HepG2 (cell line): ENCODE results near the gene WNT7B. TPM values are rescaled to one million over a fixed set of nuclear protein-coding genes. Genes with fewer than 3 reads are reported as not detected.

Experiments used
- ATAC-seq: fragments of 200-7000 bp; cut with Tn5 transposase; 3 replicates; pipeline ENCODE4 v1.9.1; 2020; ENCODE audit warnings: mild to moderate bottlenecking, moderate library complexity
- BruUV-seq: library from RNA; stranded (reverse); fragments of 400-500 nt; replicated peaks from 2 replicates; lab custom pipeline; 2021; lab: Mats Ljungman, UMichigan
- CTCF ChIA-PET: fragments of 300-600 bp; formaldehyde crosslinking; extraction: SDS; loops from one replicate; lab custom pipeline; 2021; ENCODE audit warnings: low total read pairs, inconsistent platforms, low intra/inter-chr PET ratio; lab: Yijun Ruan, JAX
- POLR2A ChIA-PET: fragments of 350-600 bp; sonication (Branson Sonifier 250); formaldehyde crosslinking; loops from one replicate; lab custom pipeline; 2020; ENCODE audit warnings: antibody characterized with exemption, inconsistent platforms; lab: Yijun Ruan, JAX
- DNase-seq: peaks from one replicate; pipeline ENCODE4 v3.0.0-alpha.2; 2015; ENCODE audit warnings: low spot score
- FAIRE-seq: peaks from 3 replicates; lab custom pipeline; 2011; peaks lifted over from hg19 to GRCh38; lab: Jason Lieb, UNC
- H2AFZ ChIP-seq: one replicate; pipeline ENCODE4 v1.6.1; 2011; ENCODE audit warnings: low read length, inconsistent platforms
- H3K27ac ChIP-seq: fragments of 300-600 bp; 3 replicates; pipeline ENCODE4 v1.8.0; 2011; ENCODE audit warnings: mixed run types, mild to moderate bottlenecking, mixed read lengths, low read length, inconsistent platforms; ENCODE audit not compliant: insufficient read depth; ENCODE audit errors: extremely low read length
- H3K27me3 ChIP-seq, 2 experiments: fragments of 200-600 bp in 1 of 2; 2 replicates in 1 of 2; 3 replicates in 1 of 2; pipeline versions ENCODE4 v1.6.0 to v1.8.0; 2011; ENCODE audit warnings: low read length in 2 of 2, mild to moderate bottlenecking in 2 of 2, moderate library complexity in 2 of 2, inconsistent platforms in 1 of 2; ENCODE audit not compliant: insufficient read depth in 2 of 2, control insufficient read depth in 1 of 2
- H3K36me3 ChIP-seq, 2 experiments: fragments of 200-600 bp in 1 of 2; replicated peaks in 1 of 2; 2 replicates in 1 of 2; 3 replicates in 1 of 2; pipeline versions ENCODE4 v1.5.1 to v1.8.0; 2011; ENCODE audit warnings: low read length in 2 of 2, inconsistent platforms in 1 of 2; ENCODE audit not compliant: insufficient read depth in 2 of 2, control insufficient read depth in 1 of 2
- H3K4me1 ChIP-seq: 2 replicates; pipeline ENCODE4 v1.5.1; 2012; ENCODE audit warnings: low read length, inconsistent platforms; ENCODE audit not compliant: insufficient read depth
- H3K4me2 ChIP-seq: 2 replicates; pipeline ENCODE4 v1.6.0; 2011; ENCODE audit warnings: low read depth, low read length, inconsistent platforms
- H3K4me3 ChIP-seq, 3 experiments: fragments of 200-600 bp in 1 of 3; sonication (generic), shearing (Covaris generic) in 1 of 3; replicated peaks in 1 of 3; 2 replicates each; pipeline ENCODE4 v1.5.1; 2011 to 2016; ENCODE audit warnings: low read length in 3 of 3, inconsistent platforms in 2 of 3, low read depth in 2 of 3, mild to moderate bottlenecking in 2 of 3, control low read depth in 1 of 3, mixed read lengths in 1 of 3; ENCODE audit not compliant: insufficient read depth in 1 of 3
- H3K79me2 ChIP-seq: one replicate; pipeline ENCODE4 v1.6.1; 2011; ENCODE audit warnings: low read length, inconsistent platforms; ENCODE audit not compliant: insufficient read depth
- H3K9ac ChIP-seq: 2 replicates; pipeline ENCODE4 v1.6.0; 2011; ENCODE audit warnings: mild to moderate bottlenecking, low read depth, low read length, inconsistent platforms; ENCODE audit not compliant: insufficient read depth
- H3K9me3 ChIP-seq: 2 replicates; pipeline ENCODE4 v1.5.1; 2012; ENCODE audit warnings: mild to moderate bottlenecking, low read length
- H4K20me1 ChIP-seq: 2 replicates; pipeline ENCODE4 v1.6.0; 2011; ENCODE audit warnings: inconsistent platforms, mild to moderate bottlenecking, low read length, moderate library complexity; ENCODE audit not compliant: insufficient read depth
- IRX3 ChIP-seq: sonication (generic); formaldehyde crosslinking; IDR thresholded peaks from 2 replicates; pipeline ENCODE4 v1.8.1; 2023; ENCODE audit warnings: mild to moderate bottlenecking, low read depth, missing genetic modification reagents, borderline replicate concordance
- MTF2 ChIP-seq: sonication (generic); formaldehyde crosslinking; IDR thresholded peaks from 2 replicates; pipeline ENCODE4 v1.5.0; 2020; ENCODE audit warnings: missing genetic modification reagents, borderline replicate concordance
- MYC ChIP-seq: sonication (generic); formaldehyde crosslinking; IDR thresholded peaks from 2 replicates; pipeline ENCODE4 v1.9.0; 2021; ENCODE audit warnings: missing genetic modification reagents, borderline replicate concordance
- PHF8 ChIP-seq: sonication (generic); formaldehyde crosslinking; IDR thresholded peaks from 2 replicates; pipeline ENCODE4 v1.5.0; 2020; ENCODE audit warnings: missing genetic modification reagents
- TEAD2 ChIP-seq: sonication (generic); formaldehyde crosslinking; IDR thresholded peaks from 2 replicates; pipeline ENCODE4 v1.9.0; 2021; ENCODE audit warnings: missing genetic modification reagents
- ZBTB7A ChIP-seq: sonication (generic); formaldehyde crosslinking; IDR thresholded peaks from 2 replicates; pipeline ENCODE4 v1.8.0; 2022; ENCODE audit warnings: mild to moderate bottlenecking, missing genetic modification reagents
- ZMAT3 ChIP-seq: sonication (generic); formaldehyde crosslinking; conservative IDR thresholded peaks from 2 replicates; pipeline ENCODE4 v1.7.0; 2021; ENCODE audit warnings: missing genetic modification reagents
- ZNF24 ChIP-seq: fragments of 450-650 bp; IDR thresholded peaks from 2 replicates; pipeline ENCODE4 v1.6.1; 2017; ENCODE audit warnings: antibody characterized with exemption, mild to moderate bottlenecking
- ZNF768 ChIP-seq: sonication (generic); formaldehyde crosslinking; IDR thresholded peaks from 2 replicates; pipeline ENCODE4 v1.4.0; 2020; ENCODE audit warnings: missing genetic modification reagents
- ZNF891 ChIP-seq: sonication (generic); formaldehyde crosslinking; IDR thresholded peaks from 2 replicates; pipeline ENCODE4 v1.5.0; 2020; ENCODE audit warnings: mild to moderate bottlenecking, missing genetic modification reagents
- WGBS: methylation state at CpG from one replicate; pipeline ENCODE4 v1.1.6; 2017; ENCODE audit warnings: low lambda C conversion rate; 5-methylcytosine and 5-hydroxymethylcytosine counted together
- in situ Hi-C: cut with HindIII; loops from 2 replicates; pipeline ENCODE4 v1.10.0; 2017; ENCODE audit warnings: low pct_unique_long_range_greater_than_20kb; ENCODE audit not compliant: extremely low pct_ligation_motif_present
- intact Hi-C: fragments of 100-400 bp; cut with micrococcal nuclease; formaldehyde crosslinking; loops from one replicate; pipeline ENCODE4 v1.10.0; 2022; ENCODE audit not compliant: unreplicated experiment
- polyA plus RNA-seq, 8 experiments: library from polyadenylated mRNA; depleted of rRNA in 3 of 8; stranded (reverse) in 7 of 8; unstranded in 1 of 8; fragments of >200 nt; fragmentation: Illumina TruSeq in 4 of 8; extraction: Trizol in 4 of 8; gene quantifications; 2 replicates each; pipeline versions ENCODE4 v1.2.1 to v1.2.3, GENCODE V29; 2011 to 2016; ENCODE audit warnings: low read depth in 4 of 8, missing spikeins in 1 of 8, mixed read lengths in 1 of 8; ENCODE audit not compliant: insufficient read depth in 1 of 8
- total RNA-seq, 5 experiments: library from RNA; depleted of rRNA; stranded (reverse); fragments of >200 nt; fragmentation: Illumina TruSeq; extraction: Trizol; gene quantifications; 2 replicates each; pipeline ENCODE4 v1.2.3, GENCODE V29; 2016; ENCODE audit warnings: low read depth in 1 of 5
- TF ChIP-seq, protein P1 (sequence below): sonication (generic); formaldehyde crosslinking; IDR thresholded peaks from 2 replicates; pipeline ENCODE4 v1.8.0; 2022; ENCODE audit warnings: missing genetic modification reagents, mild to moderate bottlenecking, inconsistent platforms, borderline replicate concordance
- TF ChIP-seq, protein P2 (sequence below): sonication (generic); IDR thresholded peaks from 2 replicates; pipeline ENCODE4 v1.6.1; 2016; ENCODE audit warnings: low read depth, borderline replicate concordance

Gene WNT7B
- total and polyA plus RNA-seq, 2 of the 13 experiments (the other 11 are each of a cell fraction or from before 2014, with no cell fraction given) = 0.09 TPM; not detected in 1

GRCh38 chr22:46003271-46004091 lies 26.5 kb upstream of the WNT7B start:
- Histone ChIP-seq H3K27ac (no peak overlapping the region), H2AFZ (no peak overlapping the region), H3K36me3 (no peaks in the 10 kb centered on the region), H3K9me3 (no peaks in the 10 kb centered on the region), H3K9ac (no peak overlapping the region), H4K20me1 (no peaks in the 10 kb centered on the region), H3K27me3 (peaks cover 9 to 46% of the 10 kb centered on the region in 2 experiments; a peak in 3 of 5 replicates), H3K4me3 (no peak overlapping the region), H3K79me2 (no peaks in the 10 kb centered on the region), H3K4me2 (no peak overlapping the region), H3K4me1 (peaks cover 13% of the 10 kb centered on the region)
- CTCF ChIA-PET = no interaction called here
- 50% methylated on average over 2 of the region's 24 CpGs for WGBS
- DNase-seq = no peak
- ATAC-seq = no peak
- TF ChIP-seq ZNF768 = peak; percentile 97
- no peak for TF ChIP-seq TEAD2 (CRISPR knock-in tag)
- FAIRE-seq = no peak
- in situ Hi-C loops (no loop called here), intact Hi-C loops (no loop called here)
- BruUV-seq = no TSS peak
- POLR2A ChIA-PET = no interaction called here

GRCh38 chr22:46002757-46003270 lies 25.9 kb upstream of the WNT7B start:
- no peaks in the 10 kb centered on the region for H3K9me3 ChIP-seq
- peaks cover 15% of the 10 kb centered on the region for H3K4me1 ChIP-seq
- no peak overlapping the region for H3K27ac ChIP-seq
- DNase-seq (no peak), FAIRE-seq (no peak), ATAC-seq (no peak)
- 50% methylated on average over 3 of the region's 8 CpGs for WGBS
- ChIA-PET POLR2A (no interaction called here), CTCF (interaction anchor here (1.4 kb wide), 1 partner anchor 114 kb away, joined by 6 read pairs; no protein-coding TSS in a partner anchor)
- no peak for TF ChIP-seq ZMAT3 (CRISPR knock-in tag)
- TF ChIP-seq MTF2 (CRISPR knock-in tag) = no peak
- TF ChIP-seq, protein P1, sequence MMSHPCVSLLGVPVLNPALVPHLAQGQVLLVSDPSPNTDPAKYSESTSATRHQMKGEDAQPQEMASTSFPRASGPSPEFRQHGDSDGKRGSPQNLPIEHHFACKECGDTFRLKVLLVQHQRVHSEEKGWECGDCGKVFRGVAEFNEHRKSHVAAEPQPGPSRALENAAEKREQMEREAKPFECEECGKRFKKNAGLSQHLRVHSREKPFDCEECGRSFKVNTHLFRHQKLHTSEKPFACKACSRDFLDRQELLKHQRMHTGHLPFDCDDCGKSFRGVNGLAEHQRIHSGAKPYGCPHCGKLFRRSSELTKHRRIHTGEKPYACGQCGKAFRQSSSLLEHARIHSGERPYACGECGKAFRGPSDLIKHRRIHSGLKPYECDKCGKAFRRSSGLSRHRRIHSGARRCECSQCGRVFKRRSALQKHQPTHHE (CRISPR knock-in tag) = no peak
- TF ChIP-seq ZBTB7A (CRISPR knock-in tag) = no peak
- no peak for TF ChIP-seq ZNF24
- no peak for TF ChIP-seq IRX3 (CRISPR knock-in tag)
- no peak for TF ChIP-seq MYC (CRISPR knock-in tag)
- no peak for TF ChIP-seq PHF8 (CRISPR knock-in tag)
- TF ChIP-seq, protein P2, sequence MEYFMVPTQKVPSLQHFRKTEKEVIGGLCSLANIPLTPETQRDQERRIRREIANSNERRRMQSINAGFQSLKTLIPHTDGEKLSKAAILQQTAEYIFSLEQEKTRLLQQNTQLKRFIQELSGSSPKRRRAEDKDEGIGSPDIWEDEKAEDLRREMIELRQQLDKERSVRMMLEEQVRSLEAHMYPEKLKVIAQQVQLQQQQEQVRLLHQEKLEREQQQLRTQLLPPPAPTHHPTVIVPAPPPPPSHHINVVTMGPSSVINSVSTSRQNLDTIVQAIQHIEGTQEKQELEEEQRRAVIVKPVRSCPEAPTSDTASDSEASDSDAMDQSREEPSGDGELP = no peak
- no peak for TF ChIP-seq ZNF891
- BruUV-seq = no TSS peak
- no peaks in the 10 kb centered on the region for H3K79me2 ChIP-seq
- H3K4me2 ChIP-seq = no peak overlapping the region
- H3K9ac ChIP-seq = no peak overlapping the region
- no peak overlapping the region for H3K4me3 ChIP-seq
- in situ Hi-C loops = no loop called here
- H4K20me1 ChIP-seq = no peaks in the 10 kb centered on the region
- intact Hi-C loops = no loop called here
- H3K27me3 ChIP-seq = peaks cover 10 to 53% of the 10 kb centered on the region in 2 experiments; a peak in 4 of 5 replicates
- no peak overlapping the region for H2AFZ ChIP-seq
- no peaks in the 10 kb centered on the region for H3K36me3 ChIP-seq
